Measurements from ENCODE around the gene CRYGS. TPM values are rescaled to one million over a fixed set of nuclear protein-coding genes. Genes with fewer than 3 reads are reported as not detected.

Gene CRYGS
- total and polyA plus RNA-seq, 2 experiments from 2014 or later: 0.76 to 1.3 TPM

DNA sequence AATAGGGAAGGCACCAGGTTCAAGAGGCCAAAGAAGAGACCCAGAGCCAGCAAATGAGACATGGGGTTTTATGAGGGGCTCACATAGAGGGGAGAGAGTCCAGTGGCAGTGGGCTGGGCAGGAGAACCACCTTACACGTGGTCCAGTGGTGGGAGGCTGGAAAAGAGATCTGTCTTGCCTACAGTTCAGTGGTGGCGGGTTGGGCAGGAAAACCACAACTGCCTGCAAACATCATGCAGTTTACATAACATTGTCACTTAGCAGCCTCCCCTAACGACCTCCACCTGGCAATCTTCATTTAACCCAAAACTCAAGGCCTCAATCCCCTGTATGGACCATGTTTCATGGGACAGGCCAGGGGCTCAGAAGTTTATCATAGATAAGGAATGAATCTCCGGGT lies 29.1 kb downstream of the CRYGS start:
- in situ Hi-C loops (cut with MboI): no loop called here
- H4K20me1 ChIP-seq (ENCODE audit: insufficient read depth): no peaks in the 10 kb centered on the region

DNA sequence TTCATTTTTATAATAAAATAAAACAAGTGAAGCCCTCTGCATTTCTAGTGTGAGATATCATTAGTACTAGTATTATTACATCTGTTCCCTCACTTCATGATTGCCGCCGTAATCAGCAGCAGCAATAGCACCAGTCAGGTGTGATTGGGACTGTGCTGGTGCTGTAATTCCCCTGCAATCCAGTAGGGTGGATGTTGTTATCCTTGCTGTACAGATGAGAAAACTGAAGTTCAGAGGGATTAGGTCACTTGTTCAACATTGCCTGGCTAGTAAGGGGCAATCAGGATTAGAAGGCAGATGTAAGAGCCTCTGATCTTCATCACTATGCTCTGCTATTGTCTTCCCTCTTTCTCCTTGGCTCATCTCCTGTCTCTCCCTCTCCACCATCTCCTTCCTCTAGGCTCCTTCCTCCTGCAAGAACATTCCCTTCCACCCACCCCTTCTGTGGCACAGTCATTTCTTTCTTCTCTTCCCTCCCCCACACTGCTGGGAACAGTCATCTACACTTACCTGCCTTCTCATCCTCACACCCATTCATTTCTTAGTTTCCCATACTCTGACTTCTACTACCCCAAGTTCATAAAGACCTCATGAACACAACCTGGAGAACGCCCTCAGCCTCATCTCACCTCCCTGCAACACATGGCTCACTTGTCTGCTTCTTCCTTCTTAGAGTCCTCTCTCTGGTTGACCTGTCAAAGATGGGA lies 29.7 kb downstream of the CRYGS start:
- Histone ChIP-seq H3K4me3 (no peak overlapping the region), H2AFZ (no peak overlapping the region), H3K36me3 (ENCODE audit: low read depth) (no peaks in the 10 kb centered on the region), H3F3A (ENCODE audit: insufficient read depth) (no peaks in the 10 kb centered on the region), H3K79me2 (ENCODE audit: insufficient read depth) (no peaks in the 10 kb centered on the region), H3K27me3 (replicated peaks; ENCODE audit: insufficient read depth) (peaks cover 44% of the 10 kb centered on the region), H4K20me1 (ENCODE audit: insufficient read depth) (no peaks in the 10 kb centered on the region), H3K9me2 (ENCODE audit: insufficient read depth) (no peaks in the 10 kb centered on the region), H3K4me2 (ENCODE audit: unreplicated experiment) (no peak overlapping the region), H3K4me1 (ENCODE audit: insufficient read depth) (no peaks in the 10 kb centered on the region), H3K9ac (no peak overlapping the region), H3K27ac (no peak overlapping the region), H3K9me3 (ENCODE audit: low read depth) (no peaks in the 10 kb centered on the region)
- peak; percentile 16 for DNase-seq
- in situ Hi-C loops (cut with MboI): no loop called here
- TF ChIP-seq EZH2 (IDR thresholded peaks at IDR 0.05; ENCODE audit: insufficient read depth, poor library complexity, severe bottlenecking) (no peak), EZH2phosphoT487 (IDR thresholded peaks at IDR 0.05; ENCODE audit: insufficient read depth, low read depth) (no peak)
- 36 to 38% methylated on average over 3 of the region's 3 CpGs for WGBS, 2 experiments (ENCODE audit: low coverage in 1 of 2, low lambda C conversion rate in 2 of 2, missing lambda C conversion rate in 2 of 2)

More for the DNA sequence above, 29.1 kb downstream of the CRYGS start:
- Histone ChIP-seq H3K9me2 (ENCODE audit: insufficient read depth) (no peaks in the 10 kb centered on the region), H3K36me3 (ENCODE audit: low read depth) (no peaks in the 10 kb centered on the region), H3K9ac (no peak overlapping the region), H3K27ac (no peak overlapping the region), H3K79me2 (ENCODE audit: insufficient read depth) (no peaks in the 10 kb centered on the region), H2AFZ (no peak overlapping the region), H3K9me3 (ENCODE audit: low read depth) (no peaks in the 10 kb centered on the region), H3K4me2 (ENCODE audit: unreplicated experiment) (no peak overlapping the region), H3K4me3 (no peak overlapping the region), H3K27me3 (replicated peaks; ENCODE audit: insufficient read depth) (peaks cover 45% of the 10 kb centered on the region), H3F3A (ENCODE audit: insufficient read depth) (no peaks in the 10 kb centered on the region), H3K4me1 (ENCODE audit: insufficient read depth) (no peaks in the 10 kb centered on the region)
- DNase-seq: no peak
- WGBS, 2 experiments (ENCODE audit: low coverage in 1 of 2, low lambda C conversion rate in 2 of 2, missing lambda C conversion rate in 2 of 2): 33 to 34% methylated on average over 4 of the region's 4 CpGs
- TF ChIP-seq EZH2 (IDR thresholded peaks at IDR 0.05; ENCODE audit: insufficient read depth, poor library complexity, severe bottlenecking) (no peak), EZH2phosphoT487 (IDR thresholded peaks at IDR 0.05; ENCODE audit: insufficient read depth, low read depth) (no peak)

DNA sequence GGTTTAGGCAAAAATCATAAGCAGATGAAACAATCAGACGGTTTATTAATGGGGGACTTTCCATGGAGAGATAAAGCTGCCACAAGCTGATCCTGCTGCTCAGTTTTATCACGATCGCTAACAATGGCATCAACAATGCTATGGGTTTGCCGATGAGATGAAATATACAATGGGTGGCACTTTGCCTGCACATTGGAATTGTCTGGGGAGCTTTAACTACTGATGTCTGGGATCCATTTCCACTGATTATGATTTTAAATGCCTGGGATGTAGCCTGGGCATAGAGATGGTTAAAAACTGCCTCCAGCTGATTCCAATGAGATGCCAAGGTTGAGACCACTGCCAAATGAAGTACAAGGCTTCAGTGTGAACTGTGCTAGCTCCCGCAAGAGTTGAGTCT lies 30.8 kb downstream of the CRYGS start:
- Histone ChIP-seq H3K27ac (no peak overlapping the region), H3K4me1 (ENCODE audit: insufficient read depth) (no peaks in the 10 kb centered on the region), H3K36me3 (ENCODE audit: low read depth) (no peaks in the 10 kb centered on the region), H3K79me2 (ENCODE audit: insufficient read depth) (no peaks in the 10 kb centered on the region), H3K4me3 (no peak overlapping the region), H3K4me2 (ENCODE audit: unreplicated experiment) (no peak overlapping the region), H3K27me3 (replicated peaks; ENCODE audit: insufficient read depth) (peaks cover 47% of the 10 kb centered on the region), H3K9me3 (ENCODE audit: low read depth) (no peaks in the 10 kb centered on the region), H4K20me1 (ENCODE audit: insufficient read depth) (no peaks in the 10 kb centered on the region), H3K9ac (no peak overlapping the region), H3K9me2 (ENCODE audit: insufficient read depth) (no peaks in the 10 kb centered on the region), H3F3A (ENCODE audit: insufficient read depth) (no peaks in the 10 kb centered on the region), H2AFZ (no peak overlapping the region)
- in situ Hi-C loops (cut with MboI): no loop called here
- DNase-seq: no peak
- no peak for TF ChIP-seq EZH2phosphoT487 (IDR thresholded peaks at IDR 0.05; ENCODE audit: insufficient read depth, low read depth)
- no peak for TF ChIP-seq EZH2 (IDR thresholded peaks at IDR 0.05; ENCODE audit: insufficient read depth, poor library complexity, severe bottlenecking)
- WGBS, 2 experiments (ENCODE audit: low coverage in 1 of 2, low lambda C conversion rate in 2 of 2, missing lambda C conversion rate in 2 of 2): 42 to 43% methylated on average over 5 of the region's 5 CpGs

DNA sequence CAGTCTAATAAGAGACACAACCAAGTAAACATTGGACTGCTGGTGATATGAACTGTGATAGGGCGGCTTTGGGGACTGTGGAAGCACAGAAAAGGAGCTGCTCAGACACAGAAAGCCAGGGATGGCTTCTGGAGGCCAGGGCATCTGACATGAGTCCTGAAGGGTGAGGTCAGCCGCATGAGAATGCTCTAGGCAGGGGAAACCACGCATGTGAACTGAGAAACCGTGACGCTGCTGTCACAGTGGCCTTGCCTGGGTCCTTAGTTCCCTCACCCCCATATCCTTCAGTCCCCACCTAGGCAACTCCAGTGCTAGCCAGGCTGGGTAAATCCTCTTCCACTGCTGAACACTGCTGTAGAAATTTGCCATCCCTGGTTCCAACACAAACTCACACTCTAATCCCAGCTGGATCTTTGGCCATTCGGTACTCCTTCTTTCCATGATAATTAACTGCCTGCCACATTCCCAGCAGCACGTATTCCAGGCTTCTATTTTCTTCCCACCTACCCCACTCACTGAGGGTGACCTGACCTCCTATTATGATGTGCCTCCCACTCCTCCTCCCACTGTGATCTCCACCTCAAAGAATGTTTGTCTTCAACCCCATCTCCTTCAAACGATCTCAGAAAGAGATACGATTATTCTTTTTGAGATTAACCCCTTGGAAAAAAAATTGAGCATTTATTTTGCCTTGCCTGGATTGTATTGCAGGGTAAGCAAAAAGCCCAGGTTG lies 31.4 kb downstream of the CRYGS start:
- in situ Hi-C loops (cut with MboI): no loop called here
- DNase-seq: no peak
- no peaks in the 10 kb centered on the region for H3K79me2 ChIP-seq (ENCODE audit: insufficient read depth)
- peaks cover 51% of the 10 kb centered on the region for H3K27me3 ChIP-seq (replicated peaks; ENCODE audit: insufficient read depth)
- no peaks in the 10 kb centered on the region for H4K20me1 ChIP-seq (ENCODE audit: insufficient read depth)
- TF ChIP-seq EZH2 (IDR thresholded peaks at IDR 0.05; ENCODE audit: insufficient read depth, poor library complexity, severe bottlenecking) (no peak), EZH2phosphoT487 (IDR thresholded peaks at IDR 0.05; ENCODE audit: insufficient read depth, low read depth) (no peak)
- no peaks in the 10 kb centered on the region for H3K9me3 ChIP-seq (ENCODE audit: low read depth)
- H3F3A ChIP-seq (ENCODE audit: insufficient read depth): no peaks in the 10 kb centered on the region
- no peaks in the 10 kb centered on the region for H3K36me3 ChIP-seq (ENCODE audit: low read depth)
- H3K27ac ChIP-seq: no peak overlapping the region
- no peak overlapping the region for H3K4me2 ChIP-seq (ENCODE audit: unreplicated experiment)
- no peaks in the 10 kb centered on the region for H3K4me1 ChIP-seq (ENCODE audit: insufficient read depth)
- H3K4me3 ChIP-seq: no peak overlapping the region
- no peak overlapping the region for H3K9ac ChIP-seq
- H2AFZ ChIP-seq: no peak overlapping the region
- no peaks in the 10 kb centered on the region for H3K9me2 ChIP-seq (ENCODE audit: insufficient read depth)
- WGBS, 2 experiments (ENCODE audit: low coverage in 1 of 2, low lambda C conversion rate in 2 of 2, missing lambda C conversion rate in 2 of 2): 37 to 38% methylated on average over 9 of the region's 9 CpGs
